Measurements from ENCODE around the gene CCDC71L.

DNA sequence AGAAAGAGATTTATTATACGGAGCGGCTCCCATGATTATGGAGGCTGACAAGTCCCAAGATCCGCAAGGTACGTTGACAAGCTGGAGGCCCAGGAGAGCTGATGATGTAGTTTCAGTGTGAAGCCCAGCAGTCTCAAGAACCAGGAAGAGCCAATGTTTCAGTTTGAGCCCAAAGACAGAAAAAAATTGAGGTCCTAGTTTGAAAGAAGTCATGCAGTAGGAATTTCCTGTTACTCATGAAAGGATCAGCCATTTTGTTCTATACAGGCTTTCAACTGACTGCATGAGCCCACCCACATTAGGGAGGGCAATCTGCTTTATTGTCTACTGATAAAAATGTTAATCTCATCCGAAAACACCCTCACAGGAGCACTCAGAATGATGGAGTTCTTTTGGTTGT lies 51.5 kb downstream of the CCDC71L start:
- no peak for TF ChIP-seq EZH2 (IDR thresholded peaks at IDR 0.05; ENCODE audit: borderline replicate concordance, insufficient read depth, low read depth, low read length, poor library complexity, severe bottlenecking)
- TF ChIP-seq, protein P1, sequence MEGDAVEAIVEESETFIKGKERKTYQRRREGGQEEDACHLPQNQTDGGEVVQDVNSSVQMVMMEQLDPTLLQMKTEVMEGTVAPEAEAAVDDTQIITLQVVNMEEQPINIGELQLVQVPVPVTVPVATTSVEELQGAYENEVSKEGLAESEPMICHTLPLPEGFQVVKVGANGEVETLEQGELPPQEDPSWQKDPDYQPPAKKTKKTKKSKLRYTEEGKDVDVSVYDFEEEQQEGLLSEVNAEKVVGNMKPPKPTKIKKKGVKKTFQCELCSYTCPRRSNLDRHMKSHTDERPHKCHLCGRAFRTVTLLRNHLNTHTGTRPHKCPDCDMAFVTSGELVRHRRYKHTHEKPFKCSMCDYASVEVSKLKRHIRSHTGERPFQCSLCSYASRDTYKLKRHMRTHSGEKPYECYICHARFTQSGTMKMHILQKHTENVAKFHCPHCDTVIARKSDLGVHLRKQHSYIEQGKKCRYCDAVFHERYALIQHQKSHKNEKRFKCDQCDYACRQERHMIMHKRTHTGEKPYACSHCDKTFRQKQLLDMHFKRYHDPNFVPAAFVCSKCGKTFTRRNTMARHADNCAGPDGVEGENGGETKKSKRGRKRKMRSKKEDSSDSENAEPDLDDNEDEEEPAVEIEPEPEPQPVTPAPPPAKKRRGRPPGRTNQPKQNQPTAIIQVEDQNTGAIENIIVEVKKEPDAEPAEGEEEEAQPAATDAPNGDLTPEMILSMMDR (IDR thresholded peaks at IDR 0.05): no peak
